Natural killer cell (primary cell): Measurements from ENCODE around the gene SCN3B. TPM values are rescaled to one million over a fixed set of nuclear protein-coding genes. Genes with fewer than 3 reads are reported as not detected.

ENCODE experiments used
- ATAC-seq, 3 donors: fragments of 150-1000 bp in 2 of 3; fragments of 200-7000 bp in 1 of 3; cut with Tn5 transposase; 1 replicate in 1 of 3; 2 replicates in 2 of 3; pipeline ENCODE4 v1.10.0; 2021; ENCODE audit warnings: mild to moderate bottlenecking in 2 of 3, moderate library complexity in 2 of 3
- DNase-seq, 2 donors: peaks; one replicate each; pipeline versions ENCODE4 v3.0.0 to v3.0.0-alpha.2; 2013 to 2021; ENCODE audit warnings: mixed read lengths in 1 of 2
- H3K27ac ChIP-seq: one replicate; pipeline ENCODE4 v1.5.1; 2013; ENCODE audit warnings: mild to moderate bottlenecking, low read length
- H3K27me3 ChIP-seq: one replicate; pipeline ENCODE4 v1.6.1; 2013; ENCODE audit warnings: low read length; ENCODE audit not compliant: control insufficient read depth, insufficient read depth
- H3K36me3 ChIP-seq: one replicate; pipeline ENCODE4 v1.6.1; 2013; ENCODE audit warnings: low read length; ENCODE audit not compliant: control insufficient read depth, insufficient read depth
- H3K4me1 ChIP-seq: one replicate; pipeline ENCODE4 v1.6.1; 2013; ENCODE audit warnings: low read length; ENCODE audit not compliant: control insufficient read depth, insufficient read depth
- H3K4me3 ChIP-seq: one replicate; pipeline ENCODE4 v1.5.1; 2013; ENCODE audit warnings: low read length
- H3K9me3 ChIP-seq: one replicate; pipeline ENCODE4 v1.6.1; 2013; ENCODE audit warnings: low read length; ENCODE audit not compliant: control insufficient read depth, insufficient read depth
- H3K27ac Mint-ChIP-seq, 2 donors: one replicate each; pipeline ENCODE4 v1.8.0; 2022; ENCODE audit warnings: mild to moderate bottlenecking in 2 of 2, mixed read lengths in 2 of 2, moderate library complexity in 1 of 2
- H3K27me3 Mint-ChIP-seq, 2 donors: one replicate each; pipeline ENCODE4 v1.8.0; 2022; ENCODE audit warnings: low read depth in 2 of 2, mixed read lengths in 2 of 2
- H3K36me3 Mint-ChIP-seq: one replicate; pipeline ENCODE4 v1.8.0; 2022; ENCODE audit warnings: mixed read lengths
- H3K4me1 Mint-ChIP-seq, 2 donors: one replicate each; pipeline ENCODE4 v1.8.0; 2022; ENCODE audit warnings: mixed read lengths in 2 of 2
- H3K4me3 Mint-ChIP-seq: one replicate; pipeline ENCODE4 v1.8.0; 2022; ENCODE audit warnings: mild to moderate bottlenecking, moderate library complexity, mixed read lengths
- H3K9me3 Mint-ChIP-seq, 2 donors: one replicate each; pipeline ENCODE4 v1.8.0; 2022; ENCODE audit warnings: mixed read lengths in 2 of 2
- CTCF ChIP-seq: fragments of 200-600 bp; IDR thresholded peaks from one replicate; pipeline ENCODE4 v1.8.0; 2022; ENCODE audit warnings: antibody characterized with exemption
- WGBS: methylation state at CpG from one replicate; pipeline ENCODE4 v1.1.7; 2013; ENCODE audit warnings: missing lambda C conversion rate; ENCODE audit not compliant: insufficient coverage; 5-methylcytosine and 5-hydroxymethylcytosine counted together
- intact Hi-C: fragments of 100-400 bp; cut with micrococcal nuclease; formaldehyde crosslinking; loops from one replicate; pipeline ENCODE4 v1.14.2; 2022
- total RNA-seq, 4 donors: library from RNA; stranded (reverse); fragments of 120-200 nt in 1 of 4; gene quantifications; one replicate each; pipeline versions ENCODE4 v1.2.3 to v1.2.4, GENCODE V29; 2013 to 2022

The SCN3B gene
- total RNA-seq, 3 donors from 2014 or later (not counting 1 experiment from before 2014, with no cell fraction given): not detected

DNA sequence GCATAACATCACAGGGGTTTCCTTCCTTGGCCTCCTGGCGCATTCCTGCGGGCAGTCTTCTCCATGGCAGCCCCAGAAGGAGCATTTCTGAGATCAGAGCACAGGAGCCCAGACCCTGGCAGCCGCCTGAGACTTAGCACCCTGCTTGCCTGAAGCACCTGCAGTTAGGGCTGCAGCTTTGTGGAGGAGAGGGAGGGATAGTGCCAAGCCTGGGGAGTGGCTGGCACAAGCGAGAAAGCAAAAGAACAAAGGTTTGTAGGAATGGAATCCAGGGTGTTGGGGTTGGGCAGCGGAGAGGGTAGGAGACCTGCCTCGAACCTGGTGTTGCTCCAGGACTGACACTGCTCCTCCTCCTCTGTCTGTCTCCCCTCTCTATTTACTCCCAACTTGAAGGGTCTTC is 66.9 kb downstream of the SCN3B start:
- H3K9me3 ChIP-seq: no peaks in the 10 kb centered on the region
- no peaks in the 10 kb centered on the region for H3K4me1 ChIP-seq
- H3K27me3 ChIP-seq: no peaks in the 10 kb centered on the region
- Mint-ChIP-seq H3K27ac (no peak overlapping the region), H3K9me3 (no peaks in the 10 kb centered on the region), H3K27me3 (no peaks in the 10 kb centered on the region), H3K4me3 (no peak overlapping the region), H3K4me1 (peaks cover 0 to 4% of the 10 kb centered on the region in 2 donors), H3K36me3 (no peaks in the 10 kb centered on the region)
- no peak for TF ChIP-seq CTCF
- no peaks in the 10 kb centered on the region for H3K36me3 ChIP-seq
- intact Hi-C loops: no loop called here
- H3K4me3 ChIP-seq: no peak overlapping the region
- DNase-seq (no peak), ATAC-seq (no peak)
- 94% methylated on average over 6 of the region's 6 CpGs for WGBS
- H3K27ac ChIP-seq: no peak overlapping the region

GRCh38 chr11:123587044-123587443 is 67.4 kb downstream of the SCN3B start:
- ATAC-seq: no peak
- intact Hi-C loops: no loop called here

GRCh38 chr11:123586568-123586967 is 67.9 kb downstream of the SCN3B start:
- intact Hi-C loops: no loop called here

More at GRCh38 chr11:123587044-123587443, 67.4 kb downstream of the SCN3B start:
- Mint-ChIP-seq H3K4me1 (peaks cover 0 to 4% of the 10 kb centered on the region in 2 donors), H3K27me3 (no peaks in the 10 kb centered on the region), H3K27ac (no peak overlapping the region), H3K4me3 (no peak overlapping the region), H3K36me3 (no peaks in the 10 kb centered on the region), H3K9me3 (no peaks in the 10 kb centered on the region)
- Histone ChIP-seq H3K36me3 (no peaks in the 10 kb centered on the region), H3K27me3 (no peaks in the 10 kb centered on the region), H3K27ac (no peak overlapping the region), H3K4me3 (no peak overlapping the region), H3K4me1 (no peaks in the 10 kb centered on the region), H3K9me3 (no peaks in the 10 kb centered on the region)
- no peak for DNase-seq
- 100% methylated on average over 1 of the region's 2 CpGs for WGBS
- TF ChIP-seq CTCF: no peak

More at GRCh38 chr11:123586568-123586967, 67.9 kb downstream of the SCN3B start:
- Mint-ChIP-seq H3K4me1 (peaks cover 0 to 4% of the 10 kb centered on the region in 2 donors), H3K27me3 (no peaks in the 10 kb centered on the region), H3K36me3 (no peaks in the 10 kb centered on the region), H3K4me3 (no peak overlapping the region), H3K27ac (no peak overlapping the region), H3K9me3 (no peaks in the 10 kb centered on the region)
- DNase-seq (no peak), ATAC-seq (no peak)
- H3K4me1 ChIP-seq: no peaks in the 10 kb centered on the region
- no peak for TF ChIP-seq CTCF
- no peaks in the 10 kb centered on the region for H3K36me3 ChIP-seq
- H3K4me3 ChIP-seq: no peak overlapping the region
- no peak overlapping the region for H3K27ac ChIP-seq
- H3K9me3 ChIP-seq: no peaks in the 10 kb centered on the region
- no peaks in the 10 kb centered on the region for H3K27me3 ChIP-seq
- WGBS: 94% methylated on average over 8 of the region's 8 CpGs
